Hepatocyte (in vitro differentiated cells): Measurements from ENCODE around the gene DNAAF9.

Experiments
- CTCF ChIP-seq: fragments of 200-600 bp; sonication (generic); IDR thresholded peaks from 2 replicates; pipeline ENCODE4 v1.5.1; 2016; ENCODE audit warnings: antibody characterized with exemption, mild to moderate bottlenecking; ENCODE audit not compliant: poor library complexity
- EZH2phosphoT487 ChIP-seq: fragments of 200-600 bp; sonication (generic); IDR thresholded peaks from one replicate; pipeline ENCODE4 v1.6.1; 2018; ENCODE audit warnings: antibody characterized with exemption, mild to moderate bottlenecking, low read depth, moderate library complexity; ENCODE audit not compliant: unreplicated experiment, severe bottlenecking

GRCh38 chr20:3371754-3372153 is 35.7 kb downstream of the DNAAF9 start:
- TF ChIP-seq CTCF (no peak), EZH2phosphoT487 (no peak)
